H4 (cell line): ENCODE data around the gene SERINC2. TPM values are rescaled to one million over a fixed set of nuclear protein-coding genes. Genes with fewer than 3 reads are reported as not detected.
"Not testable (repeated sequence)": the region's sequence is repeated elsewhere in the genome, so short reads cannot be mapped to it uniquely, and the experiment has no call there.

ENCODE experiments used
- DNase-seq: peaks from one replicate; pipeline ENCODE4 v3.0.0-alpha.2; 2015; ENCODE audit warnings: low spot score
- total RNA-seq: library from RNA; depleted of rRNA; stranded (reverse); fragments of >200 nt; shearing (Covaris generic); gene quantifications from 2 replicates; pipeline ENCODE4 v1.2.3, GENCODE V29; 2014

Gene SERINC2
- total RNA-seq, 1 experiment from 2014 or later = 15.0 TPM

DNA sequence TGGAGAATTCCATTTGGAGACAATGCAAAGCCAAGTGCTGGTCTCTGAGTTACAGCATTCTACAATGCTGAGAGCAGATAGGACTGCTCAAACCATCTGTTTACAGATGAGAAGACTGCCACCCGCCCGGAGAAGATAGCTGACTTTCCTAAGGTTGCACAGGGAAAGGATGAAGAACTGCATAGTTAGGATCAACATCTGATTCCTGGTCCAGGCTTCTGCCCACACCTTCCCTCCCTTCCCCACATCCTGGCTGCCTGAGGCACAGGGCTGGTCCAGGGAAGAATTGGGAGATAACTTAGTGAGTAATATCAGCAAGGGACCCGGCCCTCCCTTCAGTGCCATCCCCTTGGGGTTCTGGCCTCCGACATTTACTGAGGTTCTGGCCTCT lies 2.0 kb downstream of the SERINC2 start:
- DNase-seq = no peak

DNA sequence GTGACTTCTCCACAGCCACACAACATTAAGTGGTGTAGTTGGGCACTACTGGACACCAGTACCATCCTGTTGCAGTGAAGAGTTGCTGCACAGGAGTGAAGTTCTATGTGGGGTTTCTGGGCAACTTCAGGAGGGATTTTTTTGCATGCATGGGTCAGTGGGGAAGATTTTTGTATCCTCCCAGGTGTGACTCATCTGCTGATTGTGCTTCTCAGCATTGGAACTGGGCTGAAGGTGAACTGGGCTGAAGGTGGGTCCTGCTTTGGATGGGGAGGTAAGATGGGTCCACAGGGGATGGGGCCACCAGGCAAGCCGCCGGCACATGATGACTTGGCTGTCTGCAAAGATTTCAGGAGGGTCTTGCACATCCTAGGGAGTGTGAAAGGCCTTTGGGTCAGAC lies 2.6 kb downstream of the SERINC2 start:
- DNase-seq = no peak

DNA sequence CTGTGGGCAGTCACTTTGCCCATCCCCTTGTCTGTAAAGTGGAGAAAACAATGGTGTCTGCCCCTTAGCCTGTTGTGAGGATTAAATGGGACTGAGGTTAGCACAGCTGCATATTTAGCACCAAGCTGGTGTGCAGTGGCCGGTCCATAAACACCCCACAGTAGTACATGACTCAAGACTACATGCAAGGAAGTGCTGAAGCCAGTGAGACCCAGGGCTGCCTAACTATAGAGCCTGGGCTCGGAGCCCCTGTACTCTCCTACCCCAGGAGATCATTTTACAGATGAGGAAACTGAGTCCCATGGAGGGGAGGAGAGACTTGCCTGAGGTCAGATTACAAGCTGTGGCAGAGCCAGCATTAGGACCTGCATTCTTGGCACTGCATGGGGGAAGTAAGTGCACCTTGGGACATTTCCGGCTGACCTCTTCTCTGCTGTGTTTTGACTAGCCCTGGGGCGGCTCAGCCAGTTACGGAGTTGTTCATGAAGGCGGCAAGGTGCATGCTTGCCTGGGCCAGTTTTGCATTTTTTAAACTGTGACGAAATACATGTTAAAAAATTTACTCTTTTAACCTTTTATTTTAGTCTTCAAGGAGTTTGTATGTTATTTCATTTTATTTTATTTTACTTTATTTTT lies 3.2 kb downstream of the SERINC2 start:
- DNase-seq = no peak

DNA sequence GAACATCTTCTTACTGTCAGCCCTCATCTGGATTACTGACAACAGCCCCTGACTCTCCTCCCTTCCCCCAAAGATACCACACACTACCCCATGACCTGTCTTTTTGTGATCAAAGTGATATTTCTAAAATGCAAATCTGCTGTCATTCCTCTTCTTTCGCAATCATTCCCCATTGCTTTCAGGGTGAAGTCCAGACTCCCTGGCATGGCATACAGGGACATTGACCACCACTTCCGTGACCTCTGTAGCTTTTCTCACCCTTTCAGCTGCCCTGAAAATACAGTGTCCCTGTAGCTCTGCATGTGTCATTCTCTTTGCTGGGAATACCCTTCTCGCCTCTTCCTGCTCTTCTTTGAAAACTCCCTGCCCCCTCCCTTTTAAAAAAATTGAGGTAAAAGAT lies 4.1 kb downstream of the SERINC2 start:
- DNase-seq = no peak

- no peak for DNase-seq
Measured at GRCh38 chr1:31418626-31419323, 5.8 kb downstream of the SERINC2 start.

GRCh38 chr1:31420716-31421115 lies 7.7 kb downstream of the SERINC2 start:
- no peak for DNase-seq

DNA sequence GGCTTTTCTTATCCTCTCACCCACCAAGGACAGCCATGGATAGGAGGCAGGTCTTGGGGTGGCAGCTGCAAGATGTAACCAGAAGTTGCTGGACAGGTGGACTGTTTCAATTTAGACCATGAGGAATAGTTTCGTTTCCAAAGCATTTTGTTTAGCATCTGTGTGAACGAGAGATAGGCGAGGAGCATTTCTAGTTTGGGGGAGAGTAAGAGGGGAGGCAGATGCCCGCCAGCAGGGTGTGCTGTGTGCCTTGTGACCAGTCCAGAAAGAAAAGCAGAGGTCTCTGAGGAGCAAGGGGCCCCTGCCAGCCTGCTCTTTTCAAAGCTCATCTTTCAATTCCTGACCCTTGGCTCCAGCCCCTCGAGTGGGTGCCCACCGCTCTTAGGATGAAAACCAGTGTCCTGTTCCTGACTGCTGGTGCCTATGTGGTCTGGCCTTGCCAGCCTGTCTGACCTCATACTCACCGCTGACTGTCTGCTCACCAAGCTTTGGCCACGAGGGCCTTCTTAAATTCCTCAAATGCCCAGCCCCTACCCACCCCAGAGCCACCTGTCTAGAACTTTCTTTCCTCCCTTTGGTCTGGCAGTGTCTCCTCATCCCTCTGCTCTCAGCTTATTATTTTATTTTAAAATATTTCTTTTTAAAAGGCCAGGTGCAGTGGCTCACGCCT lies 8.5 kb downstream of the SERINC2 start:
- no peak for DNase-seq

DNA sequence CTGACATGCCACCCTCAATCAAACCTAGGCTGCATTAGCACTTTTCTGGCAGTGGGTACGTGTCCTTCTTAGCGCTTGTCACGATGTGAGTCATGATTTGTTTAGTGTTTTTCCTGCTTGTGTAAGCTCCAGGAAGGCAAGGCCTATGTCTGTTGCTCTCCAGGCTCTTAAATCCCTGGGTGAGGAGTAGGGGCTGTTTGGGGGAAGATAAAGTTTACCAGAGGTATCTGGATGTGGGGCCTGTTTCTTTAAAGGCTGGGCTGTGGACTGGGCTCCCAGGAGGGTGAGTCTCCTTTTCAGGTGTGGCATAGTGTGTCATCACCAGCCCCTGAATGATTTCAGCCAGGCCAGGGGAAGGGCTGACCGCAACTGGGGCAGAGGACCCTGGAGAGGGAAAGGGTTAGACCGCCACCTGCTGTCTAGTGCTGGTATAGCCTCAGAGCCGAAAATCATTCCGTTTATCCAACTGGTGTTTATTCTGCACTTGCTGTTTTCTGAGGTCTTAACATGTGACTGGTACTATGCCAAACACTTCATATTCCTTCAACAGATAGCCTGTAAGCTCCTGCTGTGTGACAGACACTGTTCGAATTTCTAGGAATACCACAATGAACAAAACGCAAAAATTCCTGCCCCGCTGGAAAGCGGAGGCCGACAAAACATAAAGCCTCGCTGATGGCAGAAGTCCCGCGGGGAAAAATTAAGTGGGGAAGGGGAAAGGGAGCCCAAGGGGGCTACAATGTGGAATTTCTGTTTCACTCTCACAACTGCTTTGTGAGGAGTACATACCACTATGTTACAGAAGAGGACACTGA lies 9.7 kb downstream of the SERINC2 start:
- peak; percentile 79 for DNase-seq

DNA sequence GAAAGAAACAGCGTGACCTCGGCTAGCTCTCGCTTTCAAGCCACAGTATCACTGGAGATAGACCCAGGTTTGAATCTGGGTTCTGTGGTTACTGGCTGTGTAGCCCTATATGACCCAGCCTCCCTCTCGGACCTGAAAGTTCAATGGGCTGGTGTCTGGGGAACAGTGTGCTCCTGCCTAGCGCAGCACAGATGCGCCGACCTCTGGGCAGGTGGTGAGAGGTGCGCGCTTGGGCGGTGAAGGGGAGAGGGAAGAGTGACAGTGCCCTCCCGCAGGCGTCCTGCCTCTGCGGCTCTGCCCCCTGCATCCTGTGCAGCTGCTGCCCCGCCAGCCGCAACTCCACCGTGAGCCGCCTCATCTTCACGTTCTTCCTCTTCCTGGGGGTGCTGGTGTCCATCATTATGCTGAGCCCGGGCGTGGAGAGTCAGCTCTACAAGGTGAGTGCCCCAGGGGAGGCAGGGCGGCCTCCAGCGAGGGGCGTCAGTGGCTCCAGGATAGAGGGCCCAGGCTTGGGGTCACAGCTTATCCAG lies 10.5 kb downstream of the SERINC2 start:
- DNase-seq = no peak

GRCh38 chr1:31424568-31424967 lies 11.6 kb downstream of the SERINC2 start:
- no peak for DNase-seq

- no peak for DNase-seq
Measured at GRCh38 chr1:31425301-31426081, 12.5 kb downstream of the SERINC2 start.

DNA sequence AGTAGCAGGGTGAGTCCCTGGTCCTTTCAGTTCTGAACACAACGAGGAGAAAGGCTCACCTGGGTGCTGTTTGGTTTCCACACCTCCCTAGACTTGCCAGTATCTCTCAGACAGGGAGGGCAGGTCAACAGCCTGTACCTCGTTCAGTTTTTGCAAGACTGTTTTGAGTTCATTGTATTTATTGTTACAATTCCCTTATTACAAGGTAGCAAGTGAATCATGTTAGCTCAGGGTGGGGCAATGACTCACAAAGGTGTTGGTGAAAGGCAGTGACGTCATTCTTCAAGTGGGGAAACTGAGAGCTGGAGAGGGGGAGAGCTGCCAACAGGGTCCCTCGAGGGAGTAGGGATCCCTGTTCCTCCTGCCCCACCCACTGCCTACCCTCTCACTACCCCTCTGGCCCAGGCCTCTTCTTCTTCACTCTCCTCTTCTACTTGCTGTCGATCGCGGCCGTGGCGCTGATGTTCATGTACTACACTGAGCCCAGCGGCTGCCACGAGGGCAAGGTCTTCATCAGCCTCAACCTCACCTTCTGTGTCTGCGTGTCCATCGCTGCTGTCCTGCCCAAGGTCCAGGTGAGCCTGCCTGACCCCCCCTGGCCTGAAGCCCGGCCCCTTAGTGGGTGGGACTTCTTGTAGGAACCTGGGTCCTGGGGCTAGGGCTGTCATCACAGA lies 13.4 kb downstream of the SERINC2 start:
- no peak for DNase-seq

- DNase-seq = no peak
Measured at GRCh38 chr1:31427322-31427721, 14.3 kb downstream of the SERINC2 start.

DNA sequence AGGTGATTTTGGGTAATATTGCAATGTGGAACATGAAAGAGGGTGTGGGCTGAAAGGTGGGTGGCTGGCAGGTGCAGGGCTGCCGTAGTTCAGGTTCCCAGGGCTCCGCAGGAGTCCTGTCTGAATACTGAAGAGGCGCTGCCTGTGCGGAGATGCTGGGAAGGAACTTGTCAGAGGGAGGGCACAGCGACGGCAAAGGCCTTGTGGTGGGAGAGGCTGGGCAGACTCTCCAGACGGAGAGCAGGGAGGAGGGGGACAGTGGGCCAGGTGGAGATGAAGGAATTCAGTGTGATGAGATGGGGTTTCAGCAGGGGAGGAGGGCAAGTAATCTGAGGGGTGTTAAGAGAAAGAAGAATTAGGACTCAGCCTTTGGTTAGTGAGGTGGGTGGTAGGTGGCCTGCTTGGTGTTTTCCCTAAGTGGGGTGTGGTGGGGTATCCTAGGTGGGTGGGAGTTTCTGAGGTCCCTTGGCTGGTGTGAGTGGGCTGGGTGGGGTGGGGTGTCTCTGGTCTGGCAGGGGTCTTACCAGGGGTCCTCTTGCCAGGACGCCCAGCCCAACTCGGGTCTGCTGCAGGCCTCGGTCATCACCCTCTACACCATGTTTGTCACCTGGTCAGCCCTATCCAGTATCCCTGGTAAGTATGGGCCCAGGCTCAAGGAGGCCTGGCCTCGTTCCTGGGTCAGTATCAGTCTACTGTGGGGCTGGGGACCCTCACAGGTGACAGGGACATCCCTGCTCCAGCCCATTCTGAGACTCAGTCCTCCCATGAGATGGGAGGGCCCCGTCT lies 15.6 kb downstream of the SERINC2 start:
- DNase-seq = no peak

- no peak for DNase-seq
Measured at GRCh38 chr1:31429583-31429982, 16.6 kb downstream of the SERINC2 start.

- not testable (repeated sequence) for DNase-seq
Measured at GRCh38 chr1:31431351-31432257, 18.6 kb downstream of the SERINC2 start.

GRCh38 chr1:31432592-31433395 lies 19.8 kb downstream of the SERINC2 start:
- DNase-seq = no peak

DNA sequence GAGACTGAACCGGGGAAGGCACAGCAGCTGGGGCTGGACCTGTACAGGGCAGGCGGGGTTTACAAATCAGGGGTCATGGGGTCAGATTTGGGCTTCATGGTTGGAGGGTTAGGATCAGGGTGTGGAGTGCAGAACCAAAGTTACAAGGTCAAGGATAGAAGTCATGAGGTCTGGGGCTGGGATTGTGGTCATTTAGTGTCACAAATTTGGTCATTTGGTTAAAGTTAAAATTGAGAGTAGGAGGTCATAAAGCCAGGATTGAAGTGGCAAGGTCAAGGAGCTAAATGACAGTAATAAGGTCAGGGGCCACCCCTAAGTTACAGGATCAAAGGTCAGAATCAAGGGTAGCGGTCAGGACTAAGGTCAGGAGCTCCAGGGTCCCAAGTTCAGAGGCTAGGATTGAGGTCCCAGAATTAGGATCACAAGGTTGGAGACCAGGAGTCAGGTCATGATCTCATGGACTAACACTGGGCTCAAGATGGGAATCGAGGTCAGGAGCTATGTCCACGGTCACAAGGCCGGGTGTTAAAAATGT lies 20.4 kb downstream of the SERINC2 start:
- no peak for DNase-seq
